ENCODE results near the gene TBCEL.

- TF ChIP-seq CTCF (IDR thresholded peaks at IDR 0.05), result no peak
- TF ChIP-seq POLR2A (IDR thresholded peaks at IDR 0.05), result no peak
Observed at GRCh38 chr11:121042296-121042695, 18.4 kb downstream of the TBCEL start.
